Breast epithelium (tissue), 4 donors: ENCODE measurements around the gene CCDC157. TPM values are rescaled to one million over a fixed set of nuclear protein-coding genes. Genes with fewer than 3 reads are reported as not detected.
"Not testable (repeated sequence)": the region's sequence is repeated elsewhere in the genome, so short reads cannot be mapped to it uniquely, and the experiment has no call there.

ENCODE experiments used
- DNase-seq, 2 donors: peaks; one replicate each; pipeline ENCODE4 v3.0.0-alpha.2; 2019; ENCODE audit warnings: low spot score in 2 of 2
- H3K27ac ChIP-seq, 2 donors: fragments of 200-600 bp; sonication (generic) in 1 of 2; one replicate each; pipeline ENCODE4 v1.5.1; 2016 to 2019; ENCODE audit warnings: mild to moderate bottlenecking in 1 of 2
- H3K27me3 ChIP-seq, 2 donors: fragments of 200-600 bp; sonication (generic) in 1 of 2; one replicate each; pipeline versions ENCODE4 v1.5.1 to v1.6.0; 2017 to 2019; ENCODE audit warnings: control low read depth in 1 of 2, mild to moderate bottlenecking in 1 of 2
- H3K36me3 ChIP-seq: fragments of 200-600 bp; one replicate; pipeline ENCODE4 v1.5.1; 2019
- H3K4me1 ChIP-seq, 2 donors: fragments of 200-600 bp; sonication (generic); one replicate each; pipeline ENCODE4 v1.5.1; 2016 to 2019; ENCODE audit warnings: control low read depth in 1 of 2
- H3K4me3 ChIP-seq, 3 donors: fragments of 200-600 bp; sonication (generic); 1 replicate in 2 of 3; 2 replicates in 1 of 3; pipeline ENCODE4 v1.5.1; 2016 to 2019; ENCODE audit warnings: mild to moderate bottlenecking in 3 of 3, moderate library complexity in 2 of 3
- H3K9me3 ChIP-seq, 2 donors: fragments of 200-600 bp; sonication (generic) in 1 of 2; one replicate each; pipeline ENCODE4 v1.5.1; 2016 to 2019; ENCODE audit warnings: control low read depth in 1 of 2
- POLR2A ChIP-seq: fragments of 450-650 bp; IDR thresholded peaks from one replicate; pipeline ENCODE4 v1.6.1; 2016; ENCODE audit warnings: antibody characterized with exemption, mild to moderate bottlenecking, moderate library complexity
- POLR2AphosphoS5 ChIP-seq, 3 donors: sonication (generic); formaldehyde crosslinking; IDR thresholded peaks; one replicate each; pipeline ENCODE4 v1.6.1; 2017; ENCODE audit warnings: antibody characterized with exemption in 3 of 3
- intact Hi-C: fragments of 100-400 bp; cut with DNase I; formaldehyde crosslinking; loops from one replicate; pipeline ENCODE4 v1.15.1; 2023; ENCODE audit warnings: low total_unique reads
- total RNA-seq, 3 donors: library from RNA; depleted of rRNA; stranded (reverse); fragments of >200 nt; gene quantifications; one replicate each; pipeline ENCODE4 v1.1.0, GENCODE V29; 2016
- TF ChIP-seq, protein P1 (sequence below), 3 donors: fragments of 450-650 bp; IDR thresholded peaks; one replicate each; pipeline ENCODE4 v1.5.1; 2016 to 2017; ENCODE audit warnings: antibody characterized with exemption in 3 of 3, mild to moderate bottlenecking in 3 of 3, moderate library complexity in 3 of 3

Gene CCDC157
- total RNA-seq, 3 donors from 2014 or later = 2.6 to 7.5 (median 6.6) TPM

DNA sequence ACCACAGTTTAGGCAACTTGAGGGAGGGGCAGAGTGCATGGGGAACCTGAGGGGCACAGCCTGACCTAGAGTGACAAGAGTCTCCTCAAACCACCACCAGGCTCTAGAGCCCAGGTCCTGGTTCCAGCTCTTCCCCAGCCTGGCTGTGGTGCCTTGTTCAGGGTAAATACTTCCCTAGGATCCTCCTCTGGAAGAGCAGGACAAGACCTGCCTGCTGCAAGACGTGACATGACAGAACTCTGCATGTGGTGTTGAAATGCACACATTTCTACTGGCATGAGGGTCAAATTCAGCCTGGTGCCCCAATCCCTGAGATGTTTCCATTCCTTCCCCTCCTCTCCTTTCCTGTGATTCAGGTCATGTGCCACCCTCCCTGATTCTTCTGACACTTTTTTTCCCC lies 43.4 kb downstream of the CCDC157 start:
- Histone ChIP-seq H3K9me3 (no peaks in the 10 kb centered on the region), H3K4me3 (peak overlapping the region in 1 of 3 donors; percentile 51), H3K27ac (peak overlapping the region; percentile 72 to 95), H3K27me3 (no peaks in the 10 kb centered on the region), H3K36me3 (no peaks in the 10 kb centered on the region), H3K4me1 (peaks cover 5% of the 10 kb centered on the region in 2 donors)
- intact Hi-C loops = no loop called here
- DNase-seq = peak in 1 of 2 donors; percentile 47
- TF ChIP-seq POLR2AphosphoS5 (IDR thresholded peaks at IDR 0.05) = no peak
- TF ChIP-seq, protein P1, sequence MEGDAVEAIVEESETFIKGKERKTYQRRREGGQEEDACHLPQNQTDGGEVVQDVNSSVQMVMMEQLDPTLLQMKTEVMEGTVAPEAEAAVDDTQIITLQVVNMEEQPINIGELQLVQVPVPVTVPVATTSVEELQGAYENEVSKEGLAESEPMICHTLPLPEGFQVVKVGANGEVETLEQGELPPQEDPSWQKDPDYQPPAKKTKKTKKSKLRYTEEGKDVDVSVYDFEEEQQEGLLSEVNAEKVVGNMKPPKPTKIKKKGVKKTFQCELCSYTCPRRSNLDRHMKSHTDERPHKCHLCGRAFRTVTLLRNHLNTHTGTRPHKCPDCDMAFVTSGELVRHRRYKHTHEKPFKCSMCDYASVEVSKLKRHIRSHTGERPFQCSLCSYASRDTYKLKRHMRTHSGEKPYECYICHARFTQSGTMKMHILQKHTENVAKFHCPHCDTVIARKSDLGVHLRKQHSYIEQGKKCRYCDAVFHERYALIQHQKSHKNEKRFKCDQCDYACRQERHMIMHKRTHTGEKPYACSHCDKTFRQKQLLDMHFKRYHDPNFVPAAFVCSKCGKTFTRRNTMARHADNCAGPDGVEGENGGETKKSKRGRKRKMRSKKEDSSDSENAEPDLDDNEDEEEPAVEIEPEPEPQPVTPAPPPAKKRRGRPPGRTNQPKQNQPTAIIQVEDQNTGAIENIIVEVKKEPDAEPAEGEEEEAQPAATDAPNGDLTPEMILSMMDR (IDR thresholded peaks at IDR 0.05) = no peak
- TF ChIP-seq POLR2A = no peak

DNA sequence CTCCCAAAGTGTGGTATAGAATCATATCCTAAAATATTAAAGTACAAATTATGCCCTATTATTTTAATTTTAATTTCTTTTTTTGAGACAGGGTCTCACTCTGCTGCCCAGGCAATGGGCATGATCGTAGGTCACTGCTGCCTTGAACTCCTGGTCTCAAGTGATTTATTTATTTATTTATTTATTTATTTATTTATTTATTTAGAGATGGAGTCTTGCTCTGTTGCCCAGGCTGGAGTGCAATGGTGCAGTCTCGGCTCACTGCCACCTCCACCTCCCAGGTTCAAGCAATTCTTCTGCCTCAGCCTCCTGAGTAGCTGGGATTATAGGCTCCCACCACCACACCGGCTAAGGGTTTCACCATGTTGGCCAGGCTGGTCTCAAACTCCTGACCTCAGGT lies 44.2 kb downstream of the CCDC157 start:
- H3K4me3 ChIP-seq = not testable (repeated sequence)

DNA sequence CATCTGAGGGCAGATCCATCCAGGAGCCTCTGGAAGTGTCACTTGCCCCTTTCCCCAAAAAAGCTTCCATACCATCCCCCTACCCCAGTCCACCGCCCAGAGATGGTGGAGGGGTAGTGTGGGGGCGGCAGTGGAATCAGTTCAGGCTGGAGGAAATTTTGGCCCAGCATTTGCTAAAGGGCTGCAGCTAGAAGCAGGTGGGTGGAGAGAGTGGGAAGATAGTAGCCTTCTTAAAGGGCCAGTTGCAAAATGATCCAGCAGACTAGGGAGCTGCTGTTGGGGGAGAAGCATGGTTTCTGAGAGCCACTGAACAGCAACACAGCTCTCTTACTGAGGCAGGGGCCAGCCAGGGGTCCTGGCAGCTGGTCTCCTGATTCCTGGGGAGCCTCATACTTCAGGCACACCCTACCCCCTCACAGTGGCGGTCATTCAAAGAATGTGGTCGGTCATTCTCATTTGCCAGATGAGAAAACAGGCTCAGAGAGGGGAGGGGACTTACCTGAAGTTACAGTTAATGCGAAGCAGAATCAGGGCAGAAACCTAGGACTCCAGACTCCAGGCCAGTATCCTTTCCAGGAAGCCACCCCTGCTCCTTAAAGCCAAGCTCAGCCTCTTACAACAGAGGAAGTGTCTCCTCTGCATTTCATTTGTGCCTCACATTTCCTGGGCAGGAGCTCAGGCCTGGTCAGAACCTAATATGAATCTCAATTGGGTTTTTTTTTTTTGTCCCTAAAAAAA lies 45.4 kb downstream of the CCDC157 start:
- DNase-seq = no peak
- Histone ChIP-seq H3K27ac (peak overlapping the region; percentile 58 to 81), H3K27me3 (no peaks in the 10 kb centered on the region), H3K4me1 (peaks cover 5% of the 10 kb centered on the region in 2 donors), H3K4me3 (peak overlapping the region in 1 of 3 donors; percentile 39), H3K36me3 (no peaks in the 10 kb centered on the region), H3K9me3 (no peaks in the 10 kb centered on the region)
- TF ChIP-seq POLR2AphosphoS5 (IDR thresholded peaks at IDR 0.05) (no peak), POLR2A (no peak)
- TF ChIP-seq, protein P1 (IDR thresholded peaks at IDR 0.05) = no peak
- intact Hi-C loops = no loop called here

More for the DNA sequence above, 44.2 kb downstream of the CCDC157 start:
- H3K9me3 ChIP-seq, H3K27ac ChIP-seq, H3K27me3 ChIP-seq, DNase-seq, intact Hi-C loops, H3K36me3 ChIP-seq, H3K4me1 ChIP-seq: not testable (repeated sequence)

DNA sequence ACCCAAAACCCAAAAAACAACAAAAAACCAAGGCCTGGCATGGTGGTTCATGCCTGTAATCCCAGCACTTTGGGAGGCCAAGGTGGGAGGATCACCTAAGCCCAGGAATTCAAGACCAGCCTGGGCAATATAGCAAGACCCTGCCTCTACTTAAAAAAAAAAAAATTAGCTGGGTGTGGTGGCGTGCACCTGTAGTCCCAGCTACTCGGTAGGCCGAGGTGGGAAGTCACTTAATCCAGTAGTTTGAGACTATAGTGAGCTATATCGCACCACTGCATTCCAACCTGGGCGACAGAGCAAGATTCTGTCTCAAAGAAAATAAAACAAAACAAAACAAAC lies 45.9 kb downstream of the CCDC157 start:
- intact Hi-C loops, H3K36me3 ChIP-seq, H3K4me1 ChIP-seq, H3K27me3 ChIP-seq, DNase-seq, H3K9me3 ChIP-seq, H3K4me3 ChIP-seq: not testable (repeated sequence)
- peak overlapping the region in 1 of 2 donors; percentile 58 for H3K27ac ChIP-seq

DNA sequence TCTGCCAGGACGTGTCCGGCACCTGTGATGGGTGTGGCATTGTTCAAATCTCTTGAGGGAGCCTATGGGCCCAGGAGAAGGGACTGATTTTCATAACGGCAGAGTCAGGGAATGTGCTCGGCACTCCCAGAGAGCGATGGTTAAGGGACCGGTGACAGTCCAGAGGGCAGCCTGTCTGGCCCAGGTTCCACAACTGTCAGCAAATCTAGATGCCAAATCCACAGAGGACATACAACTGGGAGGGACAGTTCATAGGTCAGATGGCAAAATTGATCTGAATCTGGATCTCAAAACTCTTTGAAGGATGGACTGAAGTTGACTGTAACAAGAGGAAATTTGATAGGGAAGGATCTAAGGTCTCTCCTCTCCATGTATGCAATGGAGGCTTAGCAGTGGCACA lies 47.5 kb downstream of the CCDC157 start:
- no peak overlapping the region for H3K4me3 ChIP-seq
- no peak for DNase-seq
- H3K4me1 ChIP-seq = no peaks in the 10 kb centered on the region
- no peaks in the 10 kb centered on the region for H3K27me3 ChIP-seq
- intact Hi-C loops = no loop called here
- H3K36me3 ChIP-seq = no peaks in the 10 kb centered on the region
- H3K27ac ChIP-seq = peak overlapping the region in 1 of 2 donors; percentile 25
- TF ChIP-seq POLR2A (no peak), POLR2AphosphoS5 (IDR thresholded peaks at IDR 0.05) (no peak)
- TF ChIP-seq, protein P1 (IDR thresholded peaks at IDR 0.05) = no peak
- no peaks in the 10 kb centered on the region for H3K9me3 ChIP-seq

DNA sequence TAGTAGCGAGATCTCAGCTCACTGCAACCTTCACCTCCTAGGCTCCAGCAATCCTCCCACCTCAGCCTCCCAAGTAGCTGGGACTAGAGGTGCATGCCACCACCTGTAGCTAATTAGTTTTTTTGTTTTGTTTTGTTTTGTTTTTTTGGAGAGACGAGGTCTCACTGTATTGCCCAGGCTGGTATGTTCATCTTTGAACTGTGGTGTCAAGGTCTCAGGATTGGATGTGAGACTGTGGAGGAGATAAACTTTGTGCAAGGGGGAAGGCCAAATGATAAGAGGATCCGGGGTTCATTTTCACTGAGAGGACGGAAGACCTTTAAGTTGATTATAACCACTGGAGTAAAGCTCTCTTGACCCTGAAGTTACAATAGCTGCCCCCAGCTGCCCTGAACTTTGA lies 48.9 kb downstream of the CCDC157 start:
- no peaks in the 10 kb centered on the region for H3K27me3 ChIP-seq
- H3K4me1 ChIP-seq = no peaks in the 10 kb centered on the region
- DNase-seq = no peak
- peak overlapping the region in 1 of 2 donors; percentile 14 for H3K27ac ChIP-seq
- intact Hi-C loops = no loop called here
- H3K9me3 ChIP-seq = no peaks in the 10 kb centered on the region
- TF ChIP-seq POLR2A (no peak), POLR2AphosphoS5 (IDR thresholded peaks at IDR 0.05) (no peak)
- TF ChIP-seq, protein P1 (IDR thresholded peaks at IDR 0.05) = no peak
- no peaks in the 10 kb centered on the region for H3K36me3 ChIP-seq
- no peak overlapping the region for H3K4me3 ChIP-seq
